HL-60 (cell line): ENCODE results near the gene C17orf50.

Experiments
- DNase-seq, 2 experiments: peaks; one replicate each; pipeline ENCODE4 v3.0.0-alpha.2; 2010 to 2020; ENCODE audit warnings: low read depth in 1 of 2, low spot score in 1 of 2
- H3K27ac ChIP-seq: fragments of 250-450 bp; sonication (Bioruptor Pico); replicated peaks from 2 replicates; pipeline ENCODE4 v1.5.1; 2020; ENCODE audit warnings: mild to moderate bottlenecking, moderate library complexity
- H3K27me3 ChIP-seq: fragments of 250-450 bp; sonication (Bioruptor Pico); 2 replicates; pipeline ENCODE4 v1.5.1; 2021; ENCODE audit warnings: mild to moderate bottlenecking, moderate library complexity; ENCODE audit not compliant: insufficient read depth, poor library complexity, severe bottlenecking
- H3K4me3 ChIP-seq: replicated peaks from 2 replicates; pipeline ENCODE4 v1.5.1; 2011; ENCODE audit warnings: mild to moderate bottlenecking, control low read depth, low read length; ENCODE audit not compliant: insufficient read depth
- CTCF ChIP-seq: IDR thresholded peaks from one replicate; pipeline ENCODE4 v1.5.1; 2011; ENCODE audit warnings: low read length, control low read depth, inconsistent platforms; ENCODE audit not compliant: insufficient read depth
- GABPA ChIP-seq: IDR thresholded peaks from 2 replicates; pipeline ENCODE4 v1.6.1; 2012; ENCODE audit warnings: low read depth
- POLR2AphosphoS5 ChIP-seq: IDR thresholded peaks from 2 replicates; pipeline ENCODE4 v1.6.1; 2012; ENCODE audit warnings: low read depth
- REST ChIP-seq: IDR thresholded peaks from 2 replicates; pipeline ENCODE4 v1.6.1; 2012; ENCODE audit warnings: low read depth; ENCODE audit not compliant: insufficient replicate concordance
- SPI1 ChIP-seq: IDR thresholded peaks from 2 replicates; pipeline ENCODE4 v1.6.1; 2012; ENCODE audit warnings: low read depth, mild to moderate bottlenecking, borderline replicate concordance

Gene C17orf50

GRCh38 chr17:35730400-35731005 is 30.2 kb upstream of the C17orf50 start:
- DNase-seq, result no peak
- Histone ChIP-seq H3K27me3 (peaks cover 2% of the 10 kb centered on the region), H3K27ac (no peak overlapping the region), H3K4me3 (no peak overlapping the region)
- TF ChIP-seq GABPA (no peak), SPI1 (no peak), CTCF (no peak), REST (no peak), POLR2AphosphoS5 (no peak)

- TF ChIP-seq REST (no peak), SPI1 (no peak), POLR2AphosphoS5 (no peak), CTCF (no peak)
- peak; percentile 14 to 40 for DNase-seq
- no peak within 1 kb of the TSS for H3K27ac ChIP-seq
- peaks cover 2% of the 10 kb centered on the region for H3K27me3 ChIP-seq
- peak within 1 kb of the TSS; percentile 33 for H3K4me3 ChIP-seq
Observed at GRCh38 chr17:35731239-35731916, 29.3 kb upstream of the C17orf50 start, which contains the start of gene RASL10B. RASL10B (plus strand) TSS chr17:35731639; CDS start chr17:35735185, 3,546 bp downstream.

GRCh38 chr17:35731917-35732805 is 28.5 kb upstream of the C17orf50 start:
- no peak overlapping the region for H3K27ac ChIP-seq
- DNase-seq, result no peak
- peak overlapping the region; percentile 33 for H3K4me3 ChIP-seq
- peaks cover 2% of the 10 kb centered on the region for H3K27me3 ChIP-seq
- no peak for TF ChIP-seq SPI1

- TF ChIP-seq GABPA, result no peak
- TF ChIP-seq SPI1, result no peak
- TF ChIP-seq REST, result no peak
- TF ChIP-seq CTCF, result no peak
- TF ChIP-seq POLR2AphosphoS5, result no peak
- no peak overlapping the region for H3K4me3 ChIP-seq
- peaks cover 2% of the 10 kb centered on the region for H3K27me3 ChIP-seq
- no peak overlapping the region for H3K27ac ChIP-seq
- DNase-seq, result no peak
Observed at GRCh38 chr17:35732806-35733136, 27.9 kb upstream of the C17orf50 start.
